Peyer's patch (tissue), 4 donors: ENCODE measurements around the gene RNF175. TPM values are rescaled to one million over a fixed set of nuclear protein-coding genes. Genes with fewer than 3 reads are reported as not detected.
A peak's percentile ranks its signal among the peaks of the same experiment; 100 is the strongest.

Experiments
- DNase-seq, 3 donors: peaks; one replicate each; pipeline ENCODE4 v3.0.0-alpha.2; 2017 to 2019
- H3K27ac ChIP-seq, 4 donors: fragments of 200-600 bp; sonication (generic); one replicate each; pipeline ENCODE4 v1.5.1; 2016 to 2019
- H3K27me3 ChIP-seq, 2 donors: fragments of 200-600 bp; sonication (generic); one replicate each; pipeline ENCODE4 v1.5.1; 2019
- H3K36me3 ChIP-seq, 3 donors: fragments of 200-600 bp; sonication (generic); one replicate each; pipeline ENCODE4 v1.5.1; 2016 to 2019
- H3K4me1 ChIP-seq, 4 donors: fragments of 200-600 bp; sonication (generic); one replicate each; pipeline ENCODE4 v1.5.1; 2016 to 2019
- H3K4me3 ChIP-seq, 4 donors: fragments of 200-600 bp; sonication (generic); 1 replicate in 3 of 4; 2 replicates in 1 of 4; pipeline ENCODE4 v1.5.1; 2016 to 2019; ENCODE audit warnings: mild to moderate bottlenecking in 1 of 4
- H3K9me3 ChIP-seq, 4 donors: fragments of 200-600 bp; sonication (generic); one replicate each; pipeline ENCODE4 v1.5.1; 2016 to 2019; ENCODE audit warnings: mild to moderate bottlenecking in 1 of 4
- CTCF ChIP-seq, 6 experiments: fragments of 450-650 bp in 4 of 6; fragments of 200-600 bp in 2 of 6; sonication (generic) in 1 of 6; IDR thresholded peaks; one replicate each; pipeline ENCODE4 v1.5.1; 2017 to 2019; ENCODE audit warnings: antibody characterized with exemption in 6 of 6, mild to moderate bottlenecking in 3 of 6, moderate library complexity in 1 of 6
- POLR2A ChIP-seq, 2 donors: fragments of 450-650 bp; IDR thresholded peaks; one replicate each; pipeline ENCODE4 v1.5.1; 2017; ENCODE audit warnings: antibody characterized with exemption in 2 of 2, mild to moderate bottlenecking in 2 of 2, moderate library complexity in 2 of 2
- total RNA-seq, 4 donors: library from RNA; depleted of rRNA; stranded (reverse); fragments of >200 nt; gene quantifications; one replicate each; pipeline ENCODE4 v1.1.0, GENCODE V29; 2016

RNF175 gene
- total RNA-seq, 4 donors from 2014 or later, result not detected

GRCh38 chr4:153799694-153800074 lies 39.9 kb upstream of the RNF175 start:
- H3K27ac ChIP-seq, result no peak overlapping the region
- TF ChIP-seq CTCF (IDR thresholded peaks at IDR 0.05) (no peak), POLR2A (IDR thresholded peaks at IDR 0.05) (no peak)
- H3K4me3 ChIP-seq, result no peak overlapping the region
- DNase-seq, result no peak
- H3K27me3 ChIP-seq, result no peaks in the 10 kb centered on the region
- H3K9me3 ChIP-seq, result no peaks in the 10 kb centered on the region
- no peaks in the 10 kb centered on the region for H3K36me3 ChIP-seq
- H3K4me1 ChIP-seq, result no peaks in the 10 kb centered on the region

GRCh38 chr4:153798901-153799693 lies 39.3 kb upstream of the RNF175 start:
- no peak for DNase-seq
- H3K27me3 ChIP-seq, result no peaks in the 10 kb centered on the region
- no peaks in the 10 kb centered on the region for H3K9me3 ChIP-seq
- H3K4me1 ChIP-seq, result no peaks in the 10 kb centered on the region
- no peak overlapping the region for H3K27ac ChIP-seq
- no peak overlapping the region for H3K4me3 ChIP-seq
- TF ChIP-seq POLR2A (IDR thresholded peaks at IDR 0.05) (no peak), CTCF (IDR thresholded peaks at IDR 0.05) (no peak)
- no peaks in the 10 kb centered on the region for H3K36me3 ChIP-seq

GRCh38 chr4:153798420-153798819 lies 38.6 kb upstream of the RNF175 start:
- no peak for DNase-seq
- Histone ChIP-seq H3K36me3 (no peaks in the 10 kb centered on the region), H3K4me3 (no peak overlapping the region), H3K27ac (no peak overlapping the region), H3K9me3 (no peaks in the 10 kb centered on the region), H3K27me3 (no peaks in the 10 kb centered on the region), H3K4me1 (no peaks in the 10 kb centered on the region)
- TF ChIP-seq CTCF (IDR thresholded peaks at IDR 0.05) (no peak), POLR2A (IDR thresholded peaks at IDR 0.05) (no peak)

- no peak for DNase-seq
- H3K27me3 ChIP-seq, result peaks cover 0 to 40% of the 10 kb centered on the region in 2 donors
These were observed 34.2 kb upstream of the RNF175 start for GRCh38 chr4:153794006-153794405.

GRCh38 chr4:153792618-153793247 lies 32.9 kb upstream of the RNF175 start:
- Histone ChIP-seq H3K36me3 (no peaks in the 10 kb centered on the region), H3K27ac (no peak overlapping the region), H3K9me3 (no peaks in the 10 kb centered on the region), H3K27me3 (peaks cover 0 to 53% of the 10 kb centered on the region in 2 donors), H3K4me1 (peaks cover 0 to 38% (median 7%) of the 10 kb centered on the region in 4 donors), H3K4me3 (peak overlapping the region in 2 of 4 donors; percentile 1 to 4)
- no peak for DNase-seq
- no peak for TF ChIP-seq POLR2A (IDR thresholded peaks at IDR 0.05)
- no peak for TF ChIP-seq CTCF (IDR thresholded peaks at IDR 0.05)

More at GRCh38 chr4:153794006-153794405, 34.2 kb upstream of the RNF175 start:
- no peak overlapping the region for H3K27ac ChIP-seq
- no peaks in the 10 kb centered on the region for H3K36me3 ChIP-seq
- no peaks in the 10 kb centered on the region for H3K9me3 ChIP-seq
- no peak overlapping the region for H3K4me3 ChIP-seq
- H3K4me1 ChIP-seq, result peaks cover 0 to 28% (median 7%) of the 10 kb centered on the region in 4 donors
- TF ChIP-seq POLR2A (IDR thresholded peaks at IDR 0.05) (no peak), CTCF (IDR thresholded peaks at IDR 0.05) (no peak)
